ENCODE measurements around the gene BFSP2.

DNA sequence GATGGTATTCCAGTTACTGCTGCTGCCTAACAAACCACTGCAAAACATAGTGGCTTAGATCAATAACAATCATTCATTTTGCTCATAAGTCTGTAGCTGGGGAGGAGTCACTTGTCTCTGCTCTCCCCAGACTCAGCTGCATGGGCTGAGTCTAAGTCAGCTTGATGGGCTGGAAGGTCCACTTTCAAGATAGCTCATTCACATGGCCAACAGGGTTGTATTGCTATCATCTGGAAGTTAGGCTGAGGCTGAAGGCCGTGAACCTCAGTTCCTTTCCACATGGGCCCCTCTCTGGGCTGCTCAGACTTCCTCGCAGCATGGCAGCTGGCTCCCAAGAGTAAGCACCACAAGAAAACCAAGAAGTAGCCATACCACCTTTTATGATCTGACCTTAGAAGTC, 28.7 kb upstream of the BFSP2 start:
- TF ChIP-seq, protein P1, sequence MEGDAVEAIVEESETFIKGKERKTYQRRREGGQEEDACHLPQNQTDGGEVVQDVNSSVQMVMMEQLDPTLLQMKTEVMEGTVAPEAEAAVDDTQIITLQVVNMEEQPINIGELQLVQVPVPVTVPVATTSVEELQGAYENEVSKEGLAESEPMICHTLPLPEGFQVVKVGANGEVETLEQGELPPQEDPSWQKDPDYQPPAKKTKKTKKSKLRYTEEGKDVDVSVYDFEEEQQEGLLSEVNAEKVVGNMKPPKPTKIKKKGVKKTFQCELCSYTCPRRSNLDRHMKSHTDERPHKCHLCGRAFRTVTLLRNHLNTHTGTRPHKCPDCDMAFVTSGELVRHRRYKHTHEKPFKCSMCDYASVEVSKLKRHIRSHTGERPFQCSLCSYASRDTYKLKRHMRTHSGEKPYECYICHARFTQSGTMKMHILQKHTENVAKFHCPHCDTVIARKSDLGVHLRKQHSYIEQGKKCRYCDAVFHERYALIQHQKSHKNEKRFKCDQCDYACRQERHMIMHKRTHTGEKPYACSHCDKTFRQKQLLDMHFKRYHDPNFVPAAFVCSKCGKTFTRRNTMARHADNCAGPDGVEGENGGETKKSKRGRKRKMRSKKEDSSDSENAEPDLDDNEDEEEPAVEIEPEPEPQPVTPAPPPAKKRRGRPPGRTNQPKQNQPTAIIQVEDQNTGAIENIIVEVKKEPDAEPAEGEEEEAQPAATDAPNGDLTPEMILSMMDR (IDR thresholded peaks at IDR 0.05; ENCODE audit: low read length): no peak
- no peak for TF ChIP-seq EZH2 (IDR thresholded peaks at IDR 0.05; ENCODE audit: borderline replicate concordance, low read length)
